Activated CD4-positive, alpha-beta T cell treated with anti-CD3 and anti-CD28 coated beads, Interleukin-2, amount 50 U/mL, for 16 hours (primary cell): Measurements from ENCODE around the gene SMARCD2.
"Not testable (repeated sequence)": the region's sequence is repeated elsewhere in the genome, so short reads cannot be mapped to it uniquely, and the experiment has no call there.

Source experiments
- DNase-seq: peaks from one replicate; pipeline ENCODE4 v3.0.0-alpha.2; 2020

SMARCD2 gene

GRCh38 chr17:63796375-63796774 is 46.1 kb downstream of the SMARCD2 start:
- not testable (repeated sequence) for DNase-seq

DNA sequence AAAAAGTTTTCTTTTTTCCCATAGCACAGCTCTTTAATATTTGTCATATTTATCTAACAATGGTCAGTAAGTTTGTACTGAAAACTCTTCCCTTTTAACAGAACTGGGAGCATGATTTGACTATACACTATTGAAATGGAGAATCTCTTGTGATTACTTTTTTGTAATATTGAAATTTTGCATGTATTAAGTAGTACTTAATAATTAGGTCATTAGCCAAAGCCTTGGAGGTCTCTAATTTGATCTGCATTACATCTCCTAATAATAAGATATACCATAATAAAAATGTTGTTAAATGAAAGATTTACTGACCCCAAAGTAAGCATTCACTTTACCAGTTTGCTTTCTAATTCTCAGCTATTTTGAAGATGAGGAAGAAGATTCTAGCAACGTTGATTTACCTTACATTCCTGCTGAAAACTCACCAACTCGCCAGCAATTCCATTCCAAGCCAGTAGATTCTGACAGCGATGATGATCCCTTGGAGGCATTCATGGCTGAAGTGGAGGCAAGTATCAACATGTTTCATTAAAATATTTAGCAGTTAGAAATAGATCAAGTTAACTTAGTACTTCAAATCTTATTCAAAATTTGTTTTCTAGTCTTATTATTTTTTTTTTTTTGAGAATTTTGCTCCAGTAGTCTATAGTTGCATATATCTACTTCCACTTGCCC is 50.3 kb downstream of the SMARCD2 start:
- no peak for DNase-seq

GRCh38 chr17:63790057-63790456 is 52.4 kb downstream of the SMARCD2 start:
- DNase-seq: no peak

- no peak for DNase-seq
Measured at GRCh38 chr17:63786971-63787711, 55.3 kb downstream of the SMARCD2 start.

GRCh38 chr17:63786117-63786516 is 56.4 kb downstream of the SMARCD2 start:
- no peak for DNase-seq

DNA sequence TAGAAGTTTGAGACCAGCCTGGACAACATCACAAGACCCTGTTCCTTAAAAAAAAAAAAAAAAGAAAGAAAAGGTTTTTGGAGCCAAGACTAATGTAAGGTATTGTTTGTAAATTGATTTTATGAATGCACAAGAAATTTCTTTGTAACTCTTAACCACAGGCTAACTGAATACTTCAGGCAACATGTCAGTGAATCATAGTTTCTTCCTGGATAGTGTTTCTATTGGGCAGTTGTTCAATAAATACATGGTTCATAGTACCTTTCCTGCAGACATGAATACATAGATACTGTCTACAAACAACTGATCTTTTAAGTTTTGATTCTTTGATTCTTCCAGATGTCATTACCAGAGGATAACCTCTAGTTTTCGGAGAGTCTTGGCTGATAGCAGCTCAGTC is 56.9 kb downstream of the SMARCD2 start:
- DNase-seq: no peak

GRCh38 chr17:63783522-63783921 is 59.0 kb downstream of the SMARCD2 start:
- DNase-seq: peak; percentile 23
